Left forelimb (tissue), 1 donor: Measurements from ENCODE around the gene FOXN1.
"Not testable (repeated sequence)": the region's sequence is repeated elsewhere in the genome, so short reads cannot be mapped to it uniquely, and the experiment has no call there.

Experiments used
- DNase-seq: peaks from one replicate; pipeline ENCODE4 v3.0.0-alpha.2; 2018; ENCODE audit warnings: low spot score

Gene FOXN1

DNA sequence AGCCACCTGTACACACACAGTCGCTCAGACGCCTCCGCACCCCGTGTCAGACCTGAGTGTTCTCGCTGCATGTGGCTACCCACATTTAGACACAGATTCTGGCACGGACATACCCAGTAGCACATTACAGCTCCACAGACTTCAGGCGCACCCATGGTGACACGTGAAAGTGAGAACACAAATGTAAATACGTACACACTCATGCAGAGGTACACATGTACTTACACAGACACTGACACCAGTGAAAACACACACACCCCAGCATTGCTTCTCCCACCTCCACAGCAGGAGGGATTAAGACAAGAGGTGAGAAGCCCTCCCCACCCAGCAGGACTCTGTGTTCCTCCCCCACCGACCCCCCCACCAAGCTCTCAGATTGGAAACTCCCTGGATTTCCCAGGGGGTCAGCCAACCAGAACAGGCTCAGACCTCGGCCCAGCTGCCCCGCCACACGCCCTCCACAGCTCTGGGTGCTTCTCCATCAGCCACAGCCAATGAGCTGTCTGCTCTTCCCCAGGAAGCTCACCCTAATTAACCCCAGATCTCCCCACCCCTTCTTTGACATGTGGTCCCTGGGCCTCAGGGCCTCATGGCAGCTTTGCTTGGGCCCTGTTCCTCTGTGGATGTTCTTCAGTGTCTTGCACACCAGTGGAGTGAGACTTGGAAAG lies 5.3 kb upstream of the FOXN1 start:
- DNase-seq: no peak

DNA sequence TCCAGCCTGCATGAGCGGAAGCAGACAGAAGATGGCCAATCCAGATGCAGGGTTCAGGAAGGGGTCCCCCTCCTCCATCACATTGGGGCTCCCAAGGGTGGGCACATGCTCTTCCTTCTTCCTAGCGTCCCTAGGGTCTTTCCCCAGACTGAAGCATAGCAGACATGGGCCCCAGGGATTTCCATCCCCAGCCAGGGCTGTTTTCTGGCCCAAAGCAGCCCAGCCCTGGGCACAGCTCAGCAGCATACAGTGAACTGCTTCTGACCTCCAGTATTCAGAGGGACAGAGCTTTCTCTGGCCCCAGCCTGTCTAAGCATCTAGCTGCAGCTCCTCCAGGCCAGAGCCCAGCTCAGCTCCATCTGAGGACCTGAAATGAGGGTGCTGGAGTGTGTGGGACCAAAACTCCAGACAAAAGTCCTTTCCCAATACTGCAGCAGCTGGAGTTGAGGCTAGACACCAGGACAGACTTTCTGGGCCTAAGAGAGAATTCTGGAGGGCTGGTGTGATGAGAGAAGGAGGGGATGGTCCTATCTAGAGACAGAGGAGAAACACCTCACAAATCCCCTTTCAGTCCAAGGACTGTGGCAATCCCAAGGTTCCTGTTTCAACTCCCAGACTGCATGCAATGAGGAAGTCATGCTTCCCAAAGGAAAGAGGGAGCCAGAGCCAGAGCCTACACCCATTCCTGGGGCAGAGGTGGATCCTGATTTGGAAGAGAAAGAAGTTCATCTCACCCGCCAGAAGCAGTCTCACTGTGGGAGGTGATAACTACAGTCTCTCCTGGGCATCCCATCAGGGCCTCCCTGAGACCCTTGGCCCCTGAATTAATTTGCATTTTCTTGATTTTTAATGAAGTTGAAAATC lies 4.5 kb upstream of the FOXN1 start:
- DNase-seq: no peak

DNA sequence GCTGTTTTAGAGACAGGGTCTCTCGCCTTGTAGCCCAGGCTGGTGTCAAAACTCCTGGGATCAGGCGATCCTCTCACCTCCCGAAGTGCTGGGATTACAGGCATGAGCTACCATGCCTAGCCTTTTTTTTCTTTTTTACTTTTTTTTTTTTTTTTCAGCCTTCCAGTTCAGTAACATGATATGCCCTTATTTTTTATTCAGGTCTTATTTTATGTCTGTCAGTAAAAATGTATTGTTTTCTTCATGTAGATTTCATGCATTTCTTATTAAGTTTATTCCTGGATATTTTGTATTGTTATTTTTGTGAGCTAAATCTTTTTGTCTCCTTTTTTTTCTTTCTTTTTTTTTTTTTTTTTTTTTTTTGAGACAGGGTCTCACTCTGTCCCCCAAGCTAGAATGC lies 2.7 kb upstream of the FOXN1 start:
- no peak for DNase-seq

GRCh38 chr17:28506763-28507487 lies 777 bp downstream of the FOXN1 start:
- DNase-seq: no peak

GRCh38 chr17:28507567-28508203 lies 1.5 kb downstream of the FOXN1 start:
- DNase-seq: no peak

DNA sequence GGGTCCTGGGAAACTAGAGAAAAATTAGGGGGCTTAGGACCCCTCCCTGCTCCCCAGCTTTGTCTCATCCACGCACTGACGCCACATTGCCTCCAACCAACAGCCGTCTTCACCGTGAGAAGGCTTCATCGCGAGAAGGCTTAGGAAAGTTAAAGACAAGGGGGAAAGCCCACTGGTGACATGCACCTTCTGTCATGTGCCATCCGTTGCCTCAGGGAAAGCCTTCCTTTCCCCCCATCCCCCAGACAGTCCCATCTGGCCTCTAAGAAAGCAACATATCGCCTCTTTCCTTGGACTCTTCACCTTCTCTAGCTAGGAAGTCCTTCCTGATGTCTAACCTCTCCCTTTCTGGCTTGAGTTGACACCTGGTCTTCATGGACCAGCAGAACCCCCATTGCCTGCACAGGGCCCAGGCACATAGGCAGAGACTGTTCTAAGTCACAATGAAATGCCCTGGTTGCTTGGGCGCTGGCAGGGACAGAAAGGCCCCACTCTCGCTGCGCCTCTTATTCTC lies 2.1 kb downstream of the FOXN1 start:
- DNase-seq: no peak

DNA sequence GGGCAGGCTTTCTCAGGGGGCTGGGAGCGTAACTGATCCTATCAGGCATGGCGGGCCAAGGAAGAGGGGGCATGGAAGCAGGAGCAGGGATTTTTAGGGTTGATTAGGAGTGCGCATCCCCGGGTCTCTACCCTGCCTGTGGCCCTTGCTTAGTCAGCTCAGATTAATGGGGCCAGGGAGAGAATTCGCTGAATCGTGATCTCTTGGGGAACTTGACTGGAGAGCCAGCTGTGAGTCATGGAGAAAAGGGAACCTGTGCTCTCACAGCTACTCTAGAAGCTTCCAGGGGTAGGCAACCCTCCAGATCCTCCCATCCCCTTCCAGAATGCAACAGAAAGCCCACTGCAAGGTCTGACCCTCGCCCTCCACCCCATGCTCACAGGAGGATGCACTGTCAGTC lies 3.6 kb downstream of the FOXN1 start:
- no peak for DNase-seq

DNA sequence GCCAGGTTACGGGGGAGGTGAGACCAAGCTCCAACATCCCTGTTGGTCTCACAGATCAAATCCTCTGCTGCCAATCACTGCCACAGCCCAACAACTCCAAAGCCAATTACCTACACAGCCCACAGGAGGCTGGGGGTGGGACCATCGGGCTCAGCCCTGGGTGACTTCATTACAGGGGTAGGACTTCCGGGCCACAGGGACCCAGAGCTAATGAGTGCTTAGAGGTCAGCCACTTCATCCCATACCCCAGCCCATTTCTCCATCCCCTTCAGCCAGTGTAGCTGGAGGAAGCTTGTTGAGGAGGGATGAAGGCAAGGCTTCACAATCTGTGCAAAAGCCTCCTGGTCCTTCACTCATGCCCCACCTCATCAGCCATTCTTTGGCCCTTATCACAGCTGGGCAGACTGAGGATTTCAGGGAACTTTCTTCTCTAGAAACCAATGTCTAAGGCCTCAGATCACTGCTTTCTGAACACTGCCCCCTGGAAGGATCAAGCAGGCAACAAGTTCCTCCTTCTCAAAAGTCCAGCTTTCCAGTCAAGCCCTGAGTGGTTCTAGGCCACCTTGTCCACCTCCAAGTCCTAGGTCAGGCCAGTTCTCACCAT lies 5.8 kb downstream of the FOXN1 start:
- no peak for DNase-seq

DNA sequence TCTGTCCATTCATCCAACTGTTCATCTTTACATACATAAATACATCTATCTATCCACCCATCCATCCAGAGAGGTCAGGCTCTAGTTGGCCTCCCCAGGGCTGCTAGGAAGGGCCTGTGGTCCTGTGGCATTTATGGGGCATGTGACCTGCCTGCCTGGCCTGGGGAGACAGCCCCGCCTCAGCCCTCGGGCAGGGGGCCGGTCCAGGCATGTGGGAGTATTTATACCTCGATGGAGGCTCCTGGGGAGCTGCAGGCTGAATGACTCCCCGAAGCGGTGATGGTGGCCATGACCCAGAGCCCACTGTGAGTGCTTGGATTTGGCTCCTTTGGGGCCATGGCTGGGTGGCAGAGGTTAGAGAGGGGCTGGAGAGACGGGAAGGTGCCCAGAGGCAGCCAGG lies 7.3 kb downstream of the FOXN1 start:
- no peak for DNase-seq

GRCh38 chr17:28514561-28515002 lies 8.4 kb downstream of the FOXN1 start:
- no peak for DNase-seq

GRCh38 chr17:28515518-28515917 lies 9.4 kb downstream of the FOXN1 start:
- no peak for DNase-seq

- no peak for DNase-seq
Measured at GRCh38 chr17:28518132-28518531, 12.0 kb downstream of the FOXN1 start.

DNA sequence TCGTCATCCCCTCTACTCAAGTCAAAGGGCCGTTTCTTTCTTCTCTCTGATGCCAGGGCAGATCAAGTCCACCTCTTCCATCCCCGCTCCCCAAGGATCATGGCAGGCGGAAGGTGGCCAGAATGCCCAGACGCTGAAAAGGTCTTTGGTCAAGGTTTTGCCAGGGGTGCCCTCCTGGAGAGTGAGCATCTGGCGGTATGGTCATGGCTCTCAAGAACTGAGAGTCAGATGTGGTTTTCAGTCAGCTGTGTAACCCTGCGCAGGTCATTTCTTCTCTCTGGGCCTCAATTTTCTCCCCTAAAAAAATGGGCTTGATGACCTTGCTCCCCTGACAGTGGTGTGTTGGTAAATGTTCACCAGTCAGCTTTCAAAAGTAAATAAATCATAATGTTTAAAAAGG lies 12.4 kb downstream of the FOXN1 start:
- DNase-seq: no peak

GRCh38 chr17:28519236-28519635 lies 13.1 kb downstream of the FOXN1 start:
- no peak for DNase-seq

GRCh38 chr17:28520687-28521086 lies 14.5 kb downstream of the FOXN1 start:
- no peak for DNase-seq

- no peak for DNase-seq
Measured at GRCh38 chr17:28521311-28522085, 15.3 kb downstream of the FOXN1 start.

DNA sequence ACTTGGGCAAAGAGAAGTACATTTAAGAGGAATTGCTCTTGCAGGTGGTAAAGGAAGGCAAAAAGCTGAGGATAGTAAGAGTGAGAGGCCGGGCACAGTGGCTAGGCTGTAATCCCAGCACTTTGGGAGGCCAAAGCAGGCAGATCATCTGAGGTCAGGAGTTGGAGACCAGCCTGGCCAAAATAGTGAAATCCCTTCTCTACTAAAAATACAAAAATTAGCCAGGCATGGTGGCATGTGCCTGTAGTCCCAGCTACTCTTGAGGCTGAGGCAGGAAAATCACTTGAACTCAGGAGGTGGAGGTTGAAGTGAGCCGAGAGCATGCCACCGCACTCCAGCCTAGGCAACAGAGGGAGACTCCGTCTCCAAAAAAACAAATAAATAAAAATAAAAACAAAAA lies 16.1 kb downstream of the FOXN1 start:
- DNase-seq: not testable (repeated sequence)

GRCh38 chr17:28523186-28523585 lies 17.0 kb downstream of the FOXN1 start:
- DNase-seq: no peak

GRCh38 chr17:28523876-28524275 lies 17.7 kb downstream of the FOXN1 start:
- DNase-seq: no peak

DNA sequence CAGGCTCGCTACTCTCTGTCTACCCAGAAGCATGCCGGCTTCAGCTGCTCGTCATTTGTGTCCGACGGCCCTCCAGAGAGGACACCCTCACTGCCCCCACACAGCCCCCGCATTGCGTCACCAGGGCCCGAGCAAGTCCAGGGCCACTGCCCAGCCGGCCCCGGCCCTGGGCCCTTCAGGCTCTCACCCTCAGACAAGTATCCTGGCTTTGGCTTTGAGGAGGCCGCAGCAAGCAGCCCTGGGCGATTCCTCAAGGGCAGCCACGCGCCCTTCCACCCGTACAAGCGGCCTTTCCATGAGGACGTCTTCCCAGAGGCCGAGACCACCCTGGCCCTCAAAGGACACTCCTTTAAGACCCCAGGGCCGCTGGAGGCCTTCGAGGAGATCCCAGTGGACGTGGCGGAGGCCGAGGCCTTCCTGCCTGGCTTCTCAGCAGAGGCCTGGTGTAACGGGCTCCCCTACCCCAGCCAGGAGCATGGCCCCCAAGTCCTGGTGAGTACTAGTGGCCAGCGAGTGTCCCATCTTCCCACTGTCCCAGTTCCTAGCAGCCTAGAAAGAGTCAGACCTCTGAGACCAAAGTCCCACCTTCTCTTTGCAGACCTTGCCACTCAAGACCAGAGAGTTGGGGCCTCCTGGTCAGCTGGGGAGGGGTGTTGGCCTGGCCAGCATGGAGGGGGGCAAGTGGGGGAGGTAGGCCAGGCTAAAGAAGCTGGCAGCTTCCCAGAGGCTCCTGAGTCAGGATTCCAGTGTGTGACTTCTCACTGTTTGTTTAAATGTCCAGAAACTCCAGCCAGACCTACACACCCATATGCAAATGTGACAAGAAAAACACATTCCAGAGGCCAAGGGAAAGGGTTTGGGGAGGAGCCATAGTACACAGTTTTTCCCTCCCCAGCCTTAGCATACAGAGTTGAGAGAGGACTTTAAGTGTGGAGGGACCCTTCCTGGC lies 18.6 kb downstream of the FOXN1 start:
- no peak for DNase-seq
